HG03135 (cell line): ENCODE results near the gene ZNF438.

Experiments
- ATAC-seq: cut with Tn5 transposase; IDR thresholded peaks from one replicate; pipeline ENCODE4 v1.9.1; 2021; ENCODE audit warnings: mild to moderate bottlenecking, moderate library complexity; ENCODE audit not compliant: unreplicated experiment

ZNF438 gene

DNA sequence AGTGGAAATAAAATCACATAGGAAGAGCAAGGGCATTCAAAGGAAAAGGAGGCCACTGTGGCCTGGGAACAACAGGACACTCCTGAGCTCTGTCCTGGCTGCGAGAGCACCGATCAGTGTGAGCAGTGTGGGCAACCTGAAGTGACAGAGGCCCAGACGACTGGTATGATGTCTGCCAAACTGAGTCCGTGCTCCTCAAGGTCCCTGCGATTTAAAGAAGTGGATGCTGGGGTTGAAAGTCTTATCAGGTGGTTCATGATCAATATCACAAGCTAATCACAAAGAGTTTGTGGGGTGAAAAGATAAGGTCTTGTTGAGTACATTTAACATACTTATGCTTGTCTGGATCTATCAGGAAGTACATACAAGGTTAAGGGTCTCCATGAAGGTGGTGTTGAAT is 176.5 kb downstream of the ZNF438 start:
- no peak for ATAC-seq

DNA sequence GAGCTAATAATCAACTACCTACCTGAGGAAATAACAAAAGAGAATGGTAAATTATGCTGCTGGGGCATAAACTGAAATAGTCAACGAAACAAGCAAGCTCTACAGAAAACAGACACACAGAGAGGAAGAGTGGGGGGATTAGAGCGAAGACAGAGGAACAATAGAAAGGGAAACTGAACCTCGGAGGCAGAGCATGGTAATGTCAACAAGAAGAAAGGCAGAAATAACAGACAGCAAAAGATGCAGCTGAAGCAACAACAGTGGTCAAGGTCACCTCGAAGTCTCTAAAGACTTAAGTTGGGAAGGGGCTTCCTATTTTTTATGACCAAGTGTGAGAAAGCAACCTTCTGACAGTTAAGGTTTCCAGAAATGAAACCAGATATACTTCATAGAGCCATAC is 177.0 kb downstream of the ZNF438 start:
- ATAC-seq = no peak

DNA sequence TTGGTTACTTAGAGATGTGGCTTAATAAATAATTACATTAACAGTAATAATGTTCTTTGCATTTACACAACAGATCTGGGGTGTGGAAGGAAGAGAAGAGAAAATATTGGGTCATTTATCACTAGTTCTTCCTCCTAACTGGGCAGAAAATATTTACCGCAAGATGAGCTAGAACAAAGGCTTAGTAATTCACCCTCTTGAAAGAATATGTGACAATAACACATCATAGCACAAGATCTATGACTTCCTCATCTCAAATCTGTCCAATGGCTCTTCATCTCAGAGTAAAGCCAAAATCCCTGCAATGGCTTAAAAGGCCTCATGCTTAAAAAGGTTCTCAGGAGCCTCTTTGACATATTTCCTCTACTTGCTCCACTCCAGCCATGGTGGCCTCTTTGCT is 178.6 kb downstream of the ZNF438 start:
- no peak for ATAC-seq

DNA sequence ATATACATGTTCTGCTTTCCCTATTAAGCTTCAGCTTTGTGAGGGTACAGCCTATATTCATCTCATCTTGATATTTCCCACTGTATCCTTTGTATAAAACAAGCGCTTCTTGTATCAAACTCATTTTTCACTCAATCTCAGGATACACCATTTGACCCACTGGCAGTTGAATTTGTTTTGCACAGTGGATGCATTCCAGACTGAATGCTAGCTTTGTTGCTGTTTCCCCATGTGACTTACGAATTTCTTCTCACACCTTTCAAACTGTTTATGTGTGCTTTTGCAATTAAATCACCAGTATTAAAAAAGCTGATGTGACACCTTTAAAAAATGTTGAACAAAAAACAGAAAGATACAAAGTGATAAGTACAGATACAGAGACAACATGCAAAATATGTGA is 180.9 kb downstream of the ZNF438 start:
- ATAC-seq = no peak

DNA sequence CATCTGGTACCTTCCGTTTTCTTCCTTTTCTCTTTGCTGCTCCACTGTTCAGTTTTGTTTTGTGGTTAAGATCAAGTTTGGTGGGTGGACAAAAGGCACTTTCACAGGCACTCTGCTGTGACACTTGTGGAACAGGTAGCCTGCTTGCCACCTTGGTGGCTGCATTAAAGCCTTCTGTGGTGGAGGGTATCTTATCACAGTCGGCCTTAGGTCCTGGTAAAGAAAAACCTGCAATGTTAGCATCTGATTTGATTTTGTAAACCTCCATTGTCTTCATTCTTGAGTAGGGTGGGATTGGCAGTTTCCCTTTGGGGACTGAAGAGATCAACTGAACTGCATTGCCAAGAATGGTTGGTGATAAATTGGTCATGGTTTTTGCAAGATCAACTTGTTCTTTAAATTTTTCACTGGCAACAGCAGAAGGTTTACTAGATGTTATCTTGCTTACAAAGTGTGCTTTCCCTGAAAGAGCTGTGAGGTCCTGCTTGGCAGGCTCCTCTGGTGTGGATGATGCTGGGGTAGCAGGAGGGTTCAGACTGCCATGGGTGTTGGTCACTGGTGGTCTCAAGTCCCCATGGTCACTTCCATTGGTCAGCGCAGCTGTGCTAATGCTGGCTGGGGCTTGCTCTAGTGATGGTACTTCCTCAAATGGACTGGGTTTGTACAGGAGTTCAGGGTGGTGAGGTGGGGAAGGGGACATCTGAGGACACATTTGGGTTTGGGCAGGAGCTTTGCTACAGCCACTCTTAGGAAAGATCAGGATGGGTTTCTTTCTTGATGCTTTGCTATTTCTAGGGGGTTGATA is 182.2 kb downstream of the ZNF438 start:
- ATAC-seq = no peak

DNA sequence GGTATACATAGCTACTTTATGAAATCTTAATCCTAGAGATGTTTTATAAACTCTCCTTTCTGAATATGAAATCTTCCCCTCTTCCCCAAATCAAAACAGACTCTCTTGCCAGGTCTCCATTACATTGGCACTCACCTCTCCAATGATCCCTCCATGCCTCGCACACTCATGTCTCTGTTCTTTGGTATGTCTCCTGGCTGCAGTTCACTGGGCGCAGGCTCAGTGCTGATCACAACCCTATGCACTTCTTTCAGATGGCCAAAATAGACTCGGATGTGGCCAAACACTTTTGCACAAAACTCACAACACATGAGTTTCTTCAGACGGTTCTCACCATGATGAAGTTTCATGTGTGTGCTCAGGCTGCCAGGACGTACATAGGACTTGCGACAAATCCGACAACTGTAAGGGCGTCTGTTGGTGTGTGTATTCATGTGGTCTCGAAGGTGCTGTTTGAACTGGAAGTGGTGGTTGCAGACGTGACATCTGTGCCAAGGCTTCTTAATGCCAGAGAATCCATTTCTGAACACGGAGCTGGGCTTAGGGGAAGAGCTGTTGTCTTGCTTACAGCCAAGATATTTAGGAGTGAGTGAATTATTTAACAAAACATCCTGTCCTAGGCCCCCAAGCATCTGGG is 183.2 kb downstream of the ZNF438 start:
- no peak for ATAC-seq

DNA sequence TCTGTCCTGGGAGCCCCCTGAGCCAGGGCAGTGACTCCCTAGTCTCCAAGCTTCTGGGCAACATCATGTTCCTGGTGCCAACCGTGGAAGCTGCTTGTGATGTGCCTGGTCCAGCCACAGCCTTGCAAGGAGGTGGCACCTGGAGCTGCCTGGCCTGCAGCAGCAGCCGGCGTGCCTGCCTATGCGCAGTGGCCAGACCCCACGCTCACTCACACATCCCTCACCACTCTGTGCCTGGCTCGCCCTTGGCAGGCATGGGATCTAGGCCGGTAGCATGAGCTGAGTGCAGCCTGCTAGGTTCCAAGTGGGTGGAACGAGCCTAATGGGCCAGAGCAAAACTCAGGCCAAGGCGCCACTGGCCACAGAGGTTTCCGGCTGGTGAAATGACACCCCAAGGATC is 184.0 kb downstream of the ZNF438 start:
- ATAC-seq = no peak

DNA sequence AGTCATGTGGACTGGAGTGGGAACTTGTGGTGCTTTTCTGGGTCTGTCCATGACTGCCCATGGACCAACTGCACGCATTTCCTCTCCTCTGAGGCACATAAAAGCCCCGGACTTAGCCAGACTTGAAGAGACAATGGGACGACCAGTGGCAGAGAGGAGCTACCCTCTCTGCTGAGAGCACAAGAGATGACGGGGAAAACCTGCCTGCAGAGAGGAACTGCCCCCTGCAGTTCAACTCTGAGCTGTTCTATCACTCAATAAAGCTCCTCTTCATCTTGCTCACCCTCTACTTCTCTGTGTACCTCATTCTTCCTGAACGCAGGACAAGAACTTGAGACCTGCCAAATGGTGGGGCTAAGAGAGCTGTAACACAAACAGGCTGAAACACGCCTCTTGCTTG is 184.5 kb downstream of the ZNF438 start:
- ATAC-seq = no peak

DNA sequence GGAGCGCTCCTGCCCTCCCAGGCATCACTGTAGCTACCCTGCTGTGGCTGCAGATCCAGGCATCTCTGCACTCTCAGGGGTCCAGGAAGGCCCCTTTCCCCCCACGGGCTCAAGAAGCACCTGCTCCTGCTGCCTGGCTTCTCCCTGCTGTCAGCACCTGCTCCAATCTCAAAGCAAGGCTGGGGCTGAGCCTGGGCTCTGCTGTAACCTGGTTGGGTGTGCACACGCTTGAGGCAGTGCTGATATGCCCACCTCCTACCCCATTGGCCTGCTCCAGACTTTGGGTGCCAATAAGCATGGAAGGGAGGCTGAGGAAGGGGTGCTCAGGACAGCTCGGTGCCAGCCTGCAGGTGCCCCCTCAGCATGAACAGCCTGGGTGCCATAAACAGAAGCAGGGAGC is 185.0 kb downstream of the ZNF438 start:
- no peak for ATAC-seq

DNA sequence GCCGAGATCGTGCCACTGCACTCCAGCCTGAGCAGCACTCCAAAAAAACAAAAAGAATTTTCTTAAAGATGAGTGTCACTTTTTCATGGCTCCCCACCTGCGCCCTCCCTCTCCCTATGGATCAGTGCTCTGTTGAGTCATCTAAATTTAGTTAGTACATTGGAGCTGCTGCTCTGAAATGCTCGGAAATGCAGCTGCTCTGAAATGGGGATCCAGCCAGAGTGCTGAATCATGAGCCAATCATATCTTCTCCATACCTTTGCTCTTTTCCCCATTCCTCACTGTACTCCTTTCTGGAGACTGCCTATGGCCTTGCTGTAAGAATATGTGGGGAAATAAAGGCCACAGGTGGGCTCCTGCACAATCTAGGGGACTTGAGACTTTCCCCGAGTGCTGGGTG is 188.8 kb downstream of the ZNF438 start:
- no peak for ATAC-seq

DNA sequence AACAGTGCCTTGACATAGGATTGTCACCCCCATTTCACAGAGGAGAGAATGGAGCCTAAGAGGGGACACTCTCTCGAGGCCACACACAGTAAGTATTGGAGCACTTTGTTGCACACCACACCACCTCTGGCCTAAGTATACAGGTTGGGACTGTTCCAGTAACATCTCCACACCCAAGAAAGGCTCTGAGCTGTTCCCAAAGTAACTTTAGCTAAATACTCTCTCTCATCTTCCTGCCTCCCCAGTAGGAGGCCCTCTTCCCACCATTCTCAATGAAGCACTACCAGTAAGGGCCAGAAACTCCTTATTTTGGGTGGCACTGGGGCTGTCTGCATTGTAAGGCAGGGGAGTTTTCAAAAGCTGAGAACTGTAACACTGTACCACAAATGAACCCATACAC is 189.5 kb downstream of the ZNF438 start:
- no peak for ATAC-seq

DNA sequence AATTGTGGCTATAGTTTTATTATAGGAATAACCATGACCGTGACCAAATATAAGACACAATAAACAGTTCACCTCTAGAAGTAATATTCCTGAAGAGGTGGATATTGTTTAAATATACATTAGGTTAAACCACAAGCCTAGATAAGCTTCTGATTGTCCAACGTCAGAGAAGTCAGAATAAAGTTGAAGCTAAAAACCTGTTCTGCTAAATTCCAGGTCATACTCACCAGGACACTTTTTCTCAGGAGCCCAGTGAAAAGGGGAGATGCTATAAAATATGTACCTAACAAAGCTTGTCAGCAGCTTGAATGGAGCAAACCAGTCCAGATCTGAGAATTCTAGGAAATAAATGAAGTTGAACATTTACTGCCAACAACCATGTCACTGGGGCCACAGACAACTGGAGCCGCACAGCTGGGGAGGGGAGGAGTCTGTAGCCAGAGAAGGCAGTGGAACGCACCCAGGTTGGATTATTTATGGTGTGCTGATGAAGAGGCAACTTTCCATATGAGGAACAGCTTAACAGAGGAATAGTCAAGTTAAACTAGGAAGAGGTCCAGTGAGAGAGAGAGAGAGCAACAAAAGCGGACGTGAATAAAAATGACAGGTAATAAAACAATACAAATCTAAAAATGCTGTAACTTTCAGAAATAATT is 191.1 kb downstream of the ZNF438 start:
- no peak for ATAC-seq

DNA sequence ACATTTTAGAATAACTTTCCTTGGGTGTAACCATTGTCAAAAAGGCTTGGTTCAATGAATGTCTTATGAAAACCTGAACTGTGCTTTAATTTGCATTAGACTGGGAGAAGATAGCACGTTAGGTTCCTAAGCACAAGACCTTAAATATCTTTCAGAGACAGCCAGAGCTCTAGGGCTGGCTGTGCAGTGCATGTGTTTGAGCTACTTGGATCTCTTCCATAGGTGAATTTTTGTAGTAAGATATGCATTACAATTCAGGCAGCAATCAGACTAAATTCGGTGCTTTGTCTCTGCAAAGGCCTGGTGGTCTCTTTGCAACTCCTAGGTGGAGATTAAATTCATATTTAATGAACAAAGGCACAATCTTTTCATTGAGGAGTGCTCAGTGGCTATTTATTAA is 192.0 kb downstream of the ZNF438 start:
- no peak for ATAC-seq

DNA sequence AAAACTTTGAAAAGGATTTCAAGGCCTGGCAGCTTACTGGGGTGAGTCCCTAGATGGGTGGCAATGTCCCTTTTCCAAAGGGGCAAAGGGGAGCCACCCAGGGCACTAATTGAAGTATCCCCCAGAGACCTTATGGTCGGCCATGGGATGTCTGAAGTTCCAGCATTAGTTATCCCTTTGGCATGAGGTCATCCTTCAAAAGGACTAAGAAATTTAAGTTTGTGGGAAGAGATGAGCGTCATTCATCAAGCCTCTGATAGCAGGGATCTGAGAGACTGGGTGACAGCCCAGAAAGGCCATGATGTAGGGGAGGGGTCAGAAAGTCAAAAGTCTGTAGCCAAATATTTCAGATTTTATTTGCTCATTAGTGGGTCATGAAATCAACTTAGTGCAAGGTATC is 195.3 kb downstream of the ZNF438 start:
- ATAC-seq = no peak

DNA sequence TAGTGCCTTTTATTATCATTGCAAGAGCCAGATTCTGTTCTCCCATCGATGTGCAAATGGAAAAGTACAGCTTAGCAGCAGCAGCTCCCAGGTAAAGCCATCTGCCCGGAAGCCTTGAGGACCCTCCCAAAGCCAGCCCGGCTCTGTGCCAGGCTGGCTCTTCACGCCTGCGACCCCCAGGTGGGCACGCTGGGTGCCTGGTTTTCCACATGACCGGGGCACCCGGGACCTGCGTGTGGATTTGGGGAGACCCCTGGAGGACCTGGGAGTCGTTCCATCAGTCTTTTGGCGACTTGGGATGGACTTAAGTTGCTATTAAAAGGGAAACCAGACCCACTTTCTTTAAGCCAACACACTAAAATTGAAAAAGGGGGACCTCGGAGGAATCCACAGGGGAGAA is 196.5 kb downstream of the ZNF438 start:
- no peak for ATAC-seq

DNA sequence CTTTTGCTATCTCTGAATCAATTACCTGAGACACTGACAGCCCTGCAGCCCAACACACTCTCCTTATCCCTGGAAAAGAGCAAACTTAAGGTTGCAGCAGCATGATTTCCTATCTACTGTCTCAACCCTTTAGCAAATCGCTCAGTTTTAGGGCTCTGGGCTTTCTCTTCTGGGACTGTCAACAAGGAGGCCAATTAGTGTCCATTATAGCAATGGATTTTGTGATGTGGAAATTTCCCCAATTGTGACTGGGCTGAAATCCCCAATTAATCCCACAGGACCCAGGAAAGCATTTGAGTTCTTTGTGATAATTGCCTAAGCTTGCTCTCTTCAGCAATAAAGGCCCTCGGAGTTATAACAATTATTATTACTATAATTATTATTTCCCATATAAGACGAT is 197.0 kb downstream of the ZNF438 start:
- ATAC-seq = no peak

DNA sequence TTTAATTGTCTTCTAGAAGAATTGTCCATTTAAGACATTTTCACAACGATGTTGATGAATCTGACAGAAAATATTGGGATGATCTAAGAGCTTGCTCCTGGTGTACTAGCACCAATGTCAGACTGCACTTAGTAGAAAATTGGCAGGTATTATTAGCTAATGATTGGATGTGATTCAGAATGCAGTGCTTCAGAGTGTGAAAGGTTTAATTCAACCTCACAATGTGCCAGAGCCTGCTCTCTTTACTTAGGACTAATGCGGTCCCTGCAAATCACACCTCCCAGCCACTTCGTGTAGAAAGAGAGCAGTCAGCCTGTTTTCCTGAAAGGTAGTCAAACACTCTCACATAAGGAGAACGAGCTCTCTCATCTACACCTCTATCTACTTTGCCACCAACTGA is 197.5 kb downstream of the ZNF438 start:
- no peak for ATAC-seq

DNA sequence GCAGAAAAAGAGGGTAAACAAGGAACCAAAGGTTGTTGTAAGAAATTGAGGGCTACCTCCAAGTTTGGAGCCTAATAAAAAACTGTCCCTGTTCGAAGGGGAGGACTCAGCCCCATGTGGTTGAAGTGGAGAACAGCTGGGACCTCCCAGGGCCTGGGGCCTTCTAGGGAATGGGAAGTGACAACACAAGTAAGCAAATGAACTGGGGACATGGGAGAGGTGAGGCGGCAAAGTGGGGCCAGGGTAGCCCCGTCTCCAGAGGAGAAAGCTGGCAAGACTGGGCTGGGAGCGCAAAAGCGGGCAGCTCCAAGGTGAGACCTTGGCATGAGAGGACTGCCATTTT is 198.1 kb downstream of the ZNF438 start:
- no peak for ATAC-seq

DNA sequence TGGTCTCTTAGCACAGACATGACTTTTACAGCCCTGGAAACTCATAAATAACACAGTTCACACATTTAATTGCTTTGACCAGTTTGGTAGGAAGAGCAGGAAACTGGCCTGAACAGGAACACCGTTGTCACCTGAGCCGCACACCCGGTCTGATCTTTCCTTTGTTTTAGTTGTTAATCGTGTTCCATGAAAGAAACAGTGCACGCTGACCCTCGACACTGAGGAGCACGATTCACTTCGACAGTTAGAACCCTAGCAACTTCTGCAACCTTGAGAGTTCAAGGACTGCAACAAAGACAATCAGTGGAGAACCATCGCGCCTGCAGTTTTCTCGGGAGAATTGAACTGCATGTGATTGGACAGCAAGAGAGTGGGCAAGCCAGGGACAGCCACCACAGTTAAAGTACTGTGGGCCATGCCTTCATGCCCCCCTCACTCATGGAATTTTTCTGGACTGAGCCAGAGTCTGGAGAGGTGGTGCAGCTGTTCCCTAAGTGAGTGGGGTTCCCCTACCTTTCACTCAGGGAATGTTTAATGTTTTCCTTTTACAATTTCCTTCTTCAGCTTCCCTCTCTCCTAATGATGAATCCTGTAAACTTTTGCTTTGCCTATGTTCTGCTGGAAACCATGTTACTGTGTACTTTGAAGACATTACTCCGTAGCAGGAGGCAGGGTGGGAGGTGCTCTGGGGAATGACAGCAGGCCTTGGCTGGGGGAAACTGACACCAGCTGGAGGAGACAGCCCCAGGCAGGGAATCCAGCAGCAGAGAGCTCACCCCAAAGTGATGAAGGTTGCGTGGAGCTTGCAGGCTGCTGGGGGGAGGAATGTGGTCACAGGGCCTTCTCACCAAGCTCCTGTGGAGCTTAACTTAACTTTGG is 198.7 kb downstream of the ZNF438 start:
- ATAC-seq = no peak

DNA sequence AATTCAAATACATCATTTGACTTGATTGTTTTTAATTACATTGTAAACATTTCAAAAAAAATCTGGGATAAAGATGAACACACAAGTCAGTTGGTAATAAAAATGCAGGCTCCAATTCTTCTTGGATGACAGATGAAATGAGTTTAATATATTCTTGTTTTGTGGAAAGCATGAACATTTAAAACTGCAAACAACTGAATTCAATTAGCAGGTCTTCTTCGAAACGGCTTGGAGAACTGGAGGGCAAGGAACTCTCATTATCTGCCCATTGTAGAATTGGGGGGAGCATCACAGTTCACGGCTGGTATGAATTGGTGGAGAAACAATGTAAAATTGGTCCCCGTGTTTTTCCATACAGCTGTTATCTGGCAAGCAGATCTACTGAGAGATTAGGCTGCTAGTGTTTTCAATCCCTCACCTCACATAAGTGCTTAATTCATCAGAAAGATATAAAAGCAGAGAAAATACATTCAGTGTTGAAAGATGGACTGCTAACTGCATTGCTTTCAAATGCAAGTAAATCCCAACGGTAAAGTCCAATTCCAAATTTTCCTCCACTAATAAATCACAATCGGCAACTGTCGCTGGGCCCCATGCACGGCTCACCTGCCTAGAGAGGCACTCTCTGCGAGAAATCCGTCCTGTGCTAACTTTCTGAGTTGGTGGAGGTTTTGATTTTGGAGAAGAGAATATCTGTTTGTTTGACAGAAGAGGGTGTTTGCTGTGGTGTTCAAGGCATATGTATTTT is 199.5 kb downstream of the ZNF438 start:
- no peak for ATAC-seq

DNA sequence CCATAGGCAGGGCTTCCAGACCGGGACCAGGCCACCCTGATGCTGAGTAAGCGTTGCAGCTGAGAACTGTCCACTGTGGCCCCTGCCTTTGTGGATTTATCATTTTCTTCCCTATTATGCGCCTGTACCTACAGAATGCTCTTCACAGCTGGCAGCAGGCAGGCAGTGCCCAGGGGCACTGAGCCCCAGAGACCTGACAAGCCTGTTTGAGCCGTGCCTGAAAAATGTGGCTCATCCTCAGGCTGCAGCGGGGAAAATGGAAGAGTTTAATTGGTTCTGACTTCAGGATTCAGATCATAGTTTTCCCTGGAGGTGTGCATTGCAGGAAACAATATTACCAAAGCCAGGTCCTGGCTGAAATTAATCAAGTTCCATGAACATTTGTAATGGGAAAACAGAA is 200.2 kb downstream of the ZNF438 start:
- no peak for ATAC-seq
